ENCODE data around the gene TLDC2.

The TLDC2 gene

GRCh38 chr20:36856691-36857635 is 19.0 kb upstream of the TLDC2 start:
- no peak for DNase-seq (ENCODE audit: extremely low read depth, low read depth)
- no peak overlapping the region for H3K4me3 ChIP-seq (replicated peaks; ENCODE audit: low read depth, low read length)
- no peak for TF ChIP-seq CTCF (IDR thresholded peaks at IDR 0.05; ENCODE audit: low read depth, low read length, missing control alignments)

- DNase-seq (ENCODE audit: extremely low read depth, low read depth), result no peak
- H3K4me3 ChIP-seq (replicated peaks; ENCODE audit: low read depth, low read length), result peak overlapping the region; percentile 84; the same call in 1 of the 2 replicates
- TF ChIP-seq CTCF (IDR thresholded peaks at IDR 0.05; ENCODE audit: low read depth, low read length, missing control alignments), result no peak
Measured at GRCh38 chr20:36859282-36859555, 16.7 kb upstream of the TLDC2 start.

GRCh38 chr20:36859700-36860330 is 16.1 kb upstream of the TLDC2 start:
- no peak for TF ChIP-seq CTCF (IDR thresholded peaks at IDR 0.05; ENCODE audit: low read depth, low read length, missing control alignments)
- DNase-seq (ENCODE audit: extremely low read depth, low read depth), result no peak
- H3K4me3 ChIP-seq (replicated peaks; ENCODE audit: low read depth, low read length), result peak overlapping the region; percentile 84

- no peak for DNase-seq (ENCODE audit: extremely low read depth, low read depth)
- H3K4me3 ChIP-seq (replicated peaks; ENCODE audit: low read depth, low read length), result peak overlapping the region; percentile 84
- no peak for TF ChIP-seq CTCF (IDR thresholded peaks at IDR 0.05; ENCODE audit: low read depth, low read length, missing control alignments)
Measured at GRCh38 chr20:36860339-36860738, 15.6 kb upstream of the TLDC2 start.

- DNase-seq (ENCODE audit: extremely low read depth, low read depth), result no peak
- peak overlapping the region; percentile 84 for H3K4me3 ChIP-seq (replicated peaks; ENCODE audit: low read depth, low read length)
- no peak for TF ChIP-seq CTCF (IDR thresholded peaks at IDR 0.05; ENCODE audit: low read depth, low read length, missing control alignments)
Measured at GRCh38 chr20:36860811-36861624, 14.9 kb upstream of the TLDC2 start.

GRCh38 chr20:36861625-36861874 is 14.4 kb upstream of the TLDC2 start:
- DNase-seq (ENCODE audit: extremely low read depth, low read depth), result no peak
- no peak for TF ChIP-seq CTCF (IDR thresholded peaks at IDR 0.05; ENCODE audit: low read depth, low read length, missing control alignments)
- peak overlapping the region; percentile 84 for H3K4me3 ChIP-seq (replicated peaks; ENCODE audit: low read depth, low read length)

Data from HFF-Myc (cell line).